Left cardiac atrium (tissue), 4 donors: ENCODE measurements around the gene DNMT3A. TPM values are rescaled to one million over a fixed set of nuclear protein-coding genes. Genes with fewer than 3 reads are reported as not detected.
A peak's percentile ranks its signal among the peaks of the same experiment; 100 is the strongest.

ENCODE experiments used
- ATAC-seq, 2 donors: fragments of 200-7000 bp; cut with Tn5 transposase; one replicate each; pipeline ENCODE4 v1.9.1; 2020; ENCODE audit warnings: mild to moderate bottlenecking in 2 of 2, moderate library complexity in 2 of 2
- DNase-seq: peaks from one replicate; pipeline ENCODE4 v3.0.0-alpha.2; 2020
- intact Hi-C, 2 donors: fragments of 100-400 bp; cut with DNase I; formaldehyde crosslinking; loops; one replicate each; pipeline versions ENCODE4 v1.14.1 to v1.15.1; 2022 to 2023
- total RNA-seq, 2 donors: library from RNA; stranded (reverse); fragmentation: NEBNext Ultra II Directional; extraction: Animal tissue kit (Norgen Biotek cat#: 25700); gene quantifications; one replicate each; pipeline ENCODE4 v1.2.1, GENCODE V29; 2021
- donor health status: DM: no; HTN: yes; CAD: no.
- donor health status: DM: no; HTN: yes; CAD: no; lungs with severe emphysema.
- donor health status: DM: yes; HTN: yes; CAD: no.
- donor health status: Dilated cardiomyopathy.

DNMT3A gene
- total RNA-seq, 2 donors from 2014 or later = 18.4 to 19.1 TPM

- DNase-seq (no peak), ATAC-seq (no peak)
- intact Hi-C loops = no loop called here
Measured at GRCh38 chr2:25312958-25313710, 28.6 kb downstream of the DNMT3A start.

- ATAC-seq (peak; percentile 12 to 17), DNase-seq (no peak)
- intact Hi-C loops = no loop called here
Measured at GRCh38 chr2:25311865-25312575, 29.7 kb downstream of the DNMT3A start.

GRCh38 chr2:25310965-25311864 lies 30.5 kb downstream of the DNMT3A start:
- DNase-seq = no peak
- intact Hi-C loops = no loop called here
- peak; percentile 39 for ATAC-seq

- ATAC-seq (no peak), DNase-seq (no peak)
- intact Hi-C loops = no loop called here
Measured at GRCh38 chr2:25310709-25310964, 31.1 kb downstream of the DNMT3A start.

GRCh38 chr2:25309402-25309801 lies 32.3 kb downstream of the DNMT3A start:
- ATAC-seq = no peak
- DNase-seq = no peak
- intact Hi-C loops = no loop called here

GRCh38 chr2:25308599-25308998 lies 33.1 kb downstream of the DNMT3A start:
- intact Hi-C loops = no loop called here
- ATAC-seq (no peak), DNase-seq (no peak)

GRCh38 chr2:25307949-25308557 lies 33.7 kb downstream of the DNMT3A start:
- intact Hi-C loops = no loop called here
- ATAC-seq (no peak), DNase-seq (no peak)

GRCh38 chr2:25306777-25307368 lies 34.9 kb downstream of the DNMT3A start:
- peak; percentile 37 to 49 for ATAC-seq
- peak; percentile 64 for DNase-seq
- intact Hi-C loops = no loop called here

- intact Hi-C loops = no loop called here
- DNase-seq (no peak), ATAC-seq (peak in 1 of 2 donors; percentile 58)
Measured at GRCh38 chr2:25305775-25306174, 36.0 kb downstream of the DNMT3A start.

- DNase-seq (no peak), ATAC-seq (no peak)
- intact Hi-C loops = no loop called here
Measured at GRCh38 chr2:25304826-25305596, 36.7 kb downstream of the DNMT3A start.

- no peak for ATAC-seq
- no peak for DNase-seq
- intact Hi-C loops = no loop called here
Measured at GRCh38 chr2:25304321-25304720, 37.4 kb downstream of the DNMT3A start.

GRCh38 chr2:25303633-25304236 lies 38.0 kb downstream of the DNMT3A start:
- intact Hi-C loops = no loop called here
- DNase-seq (no peak), ATAC-seq (peak in 1 of 2 donors; percentile 40)

GRCh38 chr2:25302758-25303375 lies 38.9 kb downstream of the DNMT3A start:
- intact Hi-C loops = no loop called here
- DNase-seq = no peak
- peak in 1 of 2 donors; percentile 8 for ATAC-seq

GRCh38 chr2:25301453-25302352 lies 40.0 kb downstream of the DNMT3A start:
- DNase-seq (no peak), ATAC-seq (peak in 1 of 2 donors; percentile 50)
- intact Hi-C loops = no loop called here

- intact Hi-C loops = no loop called here
- ATAC-seq (no peak), DNase-seq (no peak)
Measured at GRCh38 chr2:25300001-25300400, 41.7 kb downstream of the DNMT3A start.

- DNase-seq (no peak), ATAC-seq (no peak)
- intact Hi-C loops = no loop called here
Measured at GRCh38 chr2:25298776-25299431, 42.8 kb downstream of the DNMT3A start.
